Fibroblast of upper back skin (primary cell): ENCODE data around the gene FBXO34.
A peak's percentile ranks its signal among the peaks of the same experiment; 100 is the strongest.

Experiments
- DNase-seq: peaks from one replicate; pipeline ENCODE4 v3.0.0-alpha.2; 2013

Gene FBXO34

GRCh38 chr14:55384536-55384935, 113.3 kb downstream of the FBXO34 start:
- no peak for DNase-seq

- no peak for DNase-seq
Observed at GRCh38 chr14:55386037-55386808, 115.0 kb downstream of the FBXO34 start.

GRCh38 chr14:55387121-55387520, 115.9 kb downstream of the FBXO34 start:
- DNase-seq, result no peak

GRCh38 chr14:55388160-55388559, 116.9 kb downstream of the FBXO34 start:
- DNase-seq, result peak; percentile 50

GRCh38 chr14:55389330-55389729, 118.1 kb downstream of the FBXO34 start:
- DNase-seq, result peak; percentile 53

GRCh38 chr14:55398679-55399078, 127.5 kb downstream of the FBXO34 start:
- peak; percentile 96 for DNase-seq

GRCh38 chr14:55399183-55399582, 128.0 kb downstream of the FBXO34 start:
- no peak for DNase-seq

GRCh38 chr14:55399852-55400251, 128.6 kb downstream of the FBXO34 start:
- peak; percentile 14 for DNase-seq

GRCh38 chr14:55401751-55402150, 130.5 kb downstream of the FBXO34 start:
- DNase-seq, result no peak
